Psoas muscle (tissue), 8 donors: ENCODE data around the gene SLC35F3. TPM values are rescaled to one million over a fixed set of nuclear protein-coding genes. Genes with fewer than 3 reads are reported as not detected.

Experiments
- ATAC-seq, 4 donors: fragments of 200-7000 bp; cut with Tn5 transposase; one replicate each; pipeline ENCODE4 v1.9.1; 2020; ENCODE audit warnings: moderate library complexity in 3 of 4, mild to moderate bottlenecking in 2 of 4
- DNase-seq, 2 donors: peaks; one replicate each; pipeline ENCODE4 v3.0.0-alpha.2; 2020
- H3K27ac ChIP-seq: fragments of 200-600 bp; one replicate; pipeline ENCODE4 v1.8.0; 2022
- H3K27me3 ChIP-seq, 3 donors: fragments of 200-600 bp in 1 of 3; one replicate each; pipeline versions ENCODE4 v1.6.1 to v1.8.0; 2013 to 2022; ENCODE audit warnings: low read length in 2 of 3, mild to moderate bottlenecking in 2 of 3, moderate library complexity in 1 of 3; ENCODE audit not compliant: insufficient read depth in 3 of 3
- H3K36me3 ChIP-seq, 2 donors: fragments of 200-600 bp in 1 of 2; one replicate each; pipeline versions ENCODE4 v1.6.1 to v1.8.0; 2013 to 2022; ENCODE audit warnings: low read depth in 1 of 2, mild to moderate bottlenecking in 1 of 2, moderate library complexity in 1 of 2; ENCODE audit not compliant: insufficient read depth in 1 of 2
- H3K4me1 ChIP-seq: fragments of 200-600 bp; one replicate; pipeline ENCODE4 v1.8.0; 2022
- H3K4me3 ChIP-seq: fragments of 200-600 bp; one replicate; pipeline ENCODE4 v1.8.0; 2022; ENCODE audit warnings: mild to moderate bottlenecking
- H3K9me3 ChIP-seq: fragments of 200-600 bp; one replicate; pipeline ENCODE4 v1.8.0; 2022
- WGBS, 3 donors: extraction: QIAGEN DNeasy Blood & Tissue Kit; methylation state at CpG; one replicate each; pipeline versions ENCODE4 v1.1.6 to v1.1.7; 2013; 5-methylcytosine and 5-hydroxymethylcytosine counted together
- intact Hi-C, 2 donors: fragments of 100-400 bp; cut with DNase I; formaldehyde crosslinking; loops; one replicate each; pipeline versions ENCODE4 v1.11.0 to v1.14.2; 2022
- polyA plus RNA-seq, 3 donors: library from polyadenylated mRNA; stranded (reverse); fragments of 200-250 nt; gene quantifications; one replicate each; pipeline ENCODE4 v1.2.3, GENCODE V29; 2013
- total RNA-seq, 4 donors: library from RNA; stranded (reverse); fragmentation: NEBNext Ultra II Directional in 2 of 4; extraction: Animal tissue kit (Norgen Biotek cat#: 25700) in 2 of 4; gene quantifications; one replicate each; pipeline versions ENCODE4 v1.2.1 to v1.2.4, GENCODE V29; 2021 to 2023
- TF ChIP-seq, protein P1 (sequence below): fragments of 200-600 bp; IDR thresholded peaks from one replicate; pipeline ENCODE4 v1.8.0; 2022; ENCODE audit warnings: antibody characterized with exemption
- donor health status: healthy with polysubstance abuse.
- donor health status: DM: no; HTN: no; CAD: no; lungs with moderate emphysema.
- donor health status: Bipolar disorder and iron deficiency.
- donor health status: healthy.
- donor health status: DM: yes; HTN: yes; CAD: no.
- donor health status: DM: no; HTN: no; CAD: no.
- donor health status: DM: no; HTN: no; CAD: no.
- donor health status: DM: yes; HTN: yes; CAD: no.

SLC35F3 gene
- total and polyA plus RNA-seq, 7 donors: 0.01 to 0.16 (median 0.10) TPM; not detected in 3

DNA sequence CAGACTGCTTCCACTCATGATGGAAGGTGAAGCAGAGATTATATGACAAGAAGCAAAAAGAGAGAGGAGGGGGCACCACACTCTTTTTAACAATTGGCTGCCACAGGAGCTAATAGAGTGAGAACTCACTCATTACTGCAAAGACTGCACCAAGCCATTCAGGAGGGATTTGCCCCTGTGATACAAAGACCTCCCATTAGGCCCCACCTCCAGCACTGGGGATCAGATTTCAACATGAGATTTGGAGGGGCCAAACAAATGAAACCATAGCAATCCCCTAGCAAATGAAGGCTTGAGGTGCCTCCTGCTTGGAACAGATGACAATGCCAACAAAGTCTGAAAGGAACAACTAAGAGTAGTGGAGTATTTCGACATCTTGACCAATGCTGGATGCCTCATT is 346.3 kb downstream of the SLC35F3 start:
- Histone ChIP-seq H3K36me3 (no peaks in the 10 kb centered on the region), H3K27ac (no peak overlapping the region), H3K27me3 (no peaks in the 10 kb centered on the region), H3K9me3 (no peaks in the 10 kb centered on the region), H3K4me1 (no peaks in the 10 kb centered on the region), H3K4me3 (no peak overlapping the region)
- intact Hi-C loops: no loop called here
- TF ChIP-seq, protein P1, sequence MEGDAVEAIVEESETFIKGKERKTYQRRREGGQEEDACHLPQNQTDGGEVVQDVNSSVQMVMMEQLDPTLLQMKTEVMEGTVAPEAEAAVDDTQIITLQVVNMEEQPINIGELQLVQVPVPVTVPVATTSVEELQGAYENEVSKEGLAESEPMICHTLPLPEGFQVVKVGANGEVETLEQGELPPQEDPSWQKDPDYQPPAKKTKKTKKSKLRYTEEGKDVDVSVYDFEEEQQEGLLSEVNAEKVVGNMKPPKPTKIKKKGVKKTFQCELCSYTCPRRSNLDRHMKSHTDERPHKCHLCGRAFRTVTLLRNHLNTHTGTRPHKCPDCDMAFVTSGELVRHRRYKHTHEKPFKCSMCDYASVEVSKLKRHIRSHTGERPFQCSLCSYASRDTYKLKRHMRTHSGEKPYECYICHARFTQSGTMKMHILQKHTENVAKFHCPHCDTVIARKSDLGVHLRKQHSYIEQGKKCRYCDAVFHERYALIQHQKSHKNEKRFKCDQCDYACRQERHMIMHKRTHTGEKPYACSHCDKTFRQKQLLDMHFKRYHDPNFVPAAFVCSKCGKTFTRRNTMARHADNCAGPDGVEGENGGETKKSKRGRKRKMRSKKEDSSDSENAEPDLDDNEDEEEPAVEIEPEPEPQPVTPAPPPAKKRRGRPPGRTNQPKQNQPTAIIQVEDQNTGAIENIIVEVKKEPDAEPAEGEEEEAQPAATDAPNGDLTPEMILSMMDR: no peak
- ATAC-seq (no peak), DNase-seq (no peak)
- 68 to 86% (median 70%) methylated on average over 1 of the region's 1 CpG for WGBS, 3 donors

GRCh38 chr1:234253732-234254131 is 349.3 kb downstream of the SLC35F3 start:
- intact Hi-C loops: no loop called here
- no peak for DNase-seq
- no peak for ATAC-seq
- H3K4me1 ChIP-seq: no peaks in the 10 kb centered on the region
- no peaks in the 10 kb centered on the region for H3K36me3 ChIP-seq
- H3K9me3 ChIP-seq: no peaks in the 10 kb centered on the region
- H3K27ac ChIP-seq: no peak overlapping the region
- 75 to 94% (median 90%) methylated on average over 1 of the region's 1 CpG for WGBS, 3 donors
- no peaks in the 10 kb centered on the region for H3K27me3 ChIP-seq
- TF ChIP-seq, protein P1: no peak
- no peak overlapping the region for H3K4me3 ChIP-seq

DNA sequence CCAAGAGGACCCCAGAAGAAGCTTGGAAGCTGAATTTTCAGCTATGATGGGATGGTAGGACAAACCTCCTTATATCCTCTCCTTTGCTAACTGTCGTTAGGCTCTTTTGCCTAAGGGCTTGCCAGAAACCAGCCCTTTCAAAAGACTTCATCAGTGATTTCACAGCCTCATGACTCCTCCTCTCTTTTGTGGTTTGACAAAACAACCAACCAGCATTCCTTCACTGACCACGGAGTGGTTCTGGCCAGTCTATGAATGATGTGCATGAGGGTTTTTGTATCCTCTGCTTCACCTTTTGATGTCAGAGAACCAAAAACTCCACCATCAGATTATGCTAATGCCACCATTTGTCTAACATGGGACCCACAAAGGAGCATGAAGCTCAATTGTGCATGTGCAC is 351.9 kb downstream of the SLC35F3 start:
- Histone ChIP-seq H3K27me3 (no peaks in the 10 kb centered on the region), H3K4me3 (no peak overlapping the region), H3K9me3 (no peaks in the 10 kb centered on the region), H3K36me3 (no peaks in the 10 kb centered on the region), H3K4me1 (no peaks in the 10 kb centered on the region), H3K27ac (no peak overlapping the region)
- no peak for ATAC-seq
- 49 to 73% (median 58%) methylated on average over 2 of the region's 2 CpGs for WGBS, 3 donors
- TF ChIP-seq, protein P1: no peak
- intact Hi-C loops: no loop called here
- DNase-seq: no peak

DNA sequence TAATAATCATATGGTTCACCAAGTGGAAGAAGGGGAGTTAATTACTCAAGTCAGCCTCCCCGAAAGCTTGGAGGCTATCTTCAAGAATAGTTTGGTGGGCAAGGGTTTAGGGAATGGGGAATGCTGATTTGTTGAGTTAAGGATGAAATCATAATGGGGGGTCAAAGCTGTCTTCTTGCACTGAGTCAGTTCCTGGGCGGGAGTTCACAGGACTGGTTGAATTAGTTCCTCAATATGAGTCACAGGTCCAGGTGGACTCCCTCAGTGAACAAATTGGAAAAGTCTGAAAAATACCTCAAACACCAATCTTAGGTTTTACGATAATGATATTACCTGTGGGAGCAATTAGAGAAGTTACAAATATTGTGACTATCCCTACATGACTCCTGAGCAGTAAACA is 353.6 kb downstream of the SLC35F3 start:
- no peaks in the 10 kb centered on the region for H3K9me3 ChIP-seq
- no peaks in the 10 kb centered on the region for H3K27me3 ChIP-seq
- H3K36me3 ChIP-seq: no peaks in the 10 kb centered on the region
- ATAC-seq: no peak
- no peak for DNase-seq
- intact Hi-C loops: no loop called here
- no peak overlapping the region for H3K27ac ChIP-seq
- no peaks in the 10 kb centered on the region for H3K4me1 ChIP-seq
- 94 to 95% (median 95%) methylated on average over 3 of the region's 3 CpGs for WGBS, 3 donors
- TF ChIP-seq, protein P1: no peak
- no peak overlapping the region for H3K4me3 ChIP-seq

DNA sequence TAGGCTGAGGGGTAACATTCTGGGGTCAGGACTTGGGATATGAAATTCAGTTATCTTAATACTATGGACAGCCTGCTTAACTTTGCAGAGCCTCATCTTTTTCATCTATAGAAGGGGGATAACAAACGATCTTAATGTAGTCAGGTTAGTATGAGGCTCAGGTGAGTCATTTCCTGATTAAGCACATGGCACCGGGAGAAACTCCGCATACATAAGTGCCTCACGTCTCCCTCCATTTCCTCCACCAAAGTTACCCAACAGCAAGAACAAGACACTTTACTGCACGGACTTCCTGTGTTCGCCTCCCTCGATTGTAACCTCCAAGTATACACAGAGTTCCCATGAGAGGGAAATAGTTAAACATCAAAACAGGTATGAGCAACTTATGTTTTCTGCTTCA is 356.1 kb downstream of the SLC35F3 start:
- Histone ChIP-seq H3K9me3 (no peaks in the 10 kb centered on the region), H3K4me3 (no peak overlapping the region), H3K36me3 (no peaks in the 10 kb centered on the region), H3K27me3 (no peaks in the 10 kb centered on the region), H3K4me1 (no peaks in the 10 kb centered on the region), H3K27ac (no peak overlapping the region)
- TF ChIP-seq, protein P1: no peak
- no peak for DNase-seq
- ATAC-seq: no peak
- WGBS, 3 donors: 64 to 73% (median 66%) methylated on average over 7 of the region's 7 CpGs
- intact Hi-C loops: no loop called here
